Erythroblast (primary cell): ENCODE measurements around the gene HCRTR2.
"Not testable (repeated sequence)": the region's sequence is repeated elsewhere in the genome, so short reads cannot be mapped to it uniquely, and the experiment has no call there.

Experiments
- DNase-seq, 2 experiments: peaks; one replicate each; lab custom pipeline; 2025; lab: John Stamatoyannopoulos, UW
- GATA1 ChIP-seq: IDR thresholded peaks from 2 replicates; pipeline ENCODE4 v1.6.1; 2011; ENCODE audit warnings: low read depth, mild to moderate bottlenecking, control low read depth, low read length, moderate library complexity
- POLR2A ChIP-seq: IDR thresholded peaks from 2 replicates; pipeline ENCODE4 v1.6.1; 2011; ENCODE audit warnings: mild to moderate bottlenecking, low read length

The HCRTR2 gene

DNA sequence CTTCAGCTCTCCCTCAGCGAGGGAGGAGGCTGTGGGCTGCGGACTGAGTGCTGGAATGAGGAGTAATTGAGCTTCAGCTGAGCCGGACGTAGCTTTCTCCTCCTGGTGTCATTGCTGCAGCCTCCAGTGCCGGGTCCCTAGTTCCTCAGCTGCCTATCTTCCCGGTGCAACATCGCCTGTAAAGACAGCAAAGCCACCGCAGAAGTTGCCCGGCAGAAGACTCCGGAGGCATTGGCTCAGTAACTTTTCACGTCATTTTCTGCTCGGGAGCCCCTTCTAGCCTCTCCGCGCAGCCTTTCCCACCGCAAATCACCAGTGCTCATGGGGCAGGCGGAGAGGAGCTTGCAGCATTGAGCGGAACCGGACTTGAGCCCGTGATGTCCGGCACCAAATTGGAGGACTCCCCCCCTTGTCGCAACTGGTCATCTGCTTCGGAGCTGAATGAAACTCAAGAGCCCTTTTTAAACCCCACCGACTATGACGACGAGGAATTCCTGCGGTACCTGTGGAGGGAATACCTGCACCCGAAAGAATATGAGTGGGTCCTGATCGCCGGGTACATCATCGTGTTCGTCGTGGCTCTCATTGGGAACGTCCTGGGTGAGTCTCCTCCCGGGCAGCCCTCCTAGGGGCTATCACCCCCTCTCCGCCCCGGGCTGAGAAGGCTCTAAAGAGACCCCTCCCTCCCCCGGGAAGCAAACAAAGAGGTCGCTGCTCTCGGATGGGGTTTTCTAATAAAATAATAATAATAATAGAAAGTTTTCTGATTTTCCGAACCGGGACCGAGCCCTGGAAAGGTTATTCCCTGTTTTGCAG is at the start of gene HCRTR2:
TSS of gene HCRTR2 (plus strand) at position 305 of the 816 bp plus-strand sequence. CDS start at position 378, 73 bp downstream.
- DNase-seq = no peak

GRCh38 chr6:55130806-55131324 is 43.5 kb upstream of the HCRTR2 start:
- TF ChIP-seq POLR2A = no peak
- no peak for TF ChIP-seq GATA1
- DNase-seq = no peak

More for the DNA sequence above, at the start of gene HCRTR2:
- TF ChIP-seq POLR2A = no peak
- no peak for TF ChIP-seq GATA1

GRCh38 chr6:55131616-55132015 is 42.7 kb upstream of the HCRTR2 start:
- no peak for DNase-seq
- TF ChIP-seq POLR2A (no peak), GATA1 (no peak)

- no peak for DNase-seq
- no peak for TF ChIP-seq GATA1
- no peak for TF ChIP-seq POLR2A
These were observed 37.4 kb upstream of the HCRTR2 start for GRCh38 chr6:55136916-55137315.

- TF ChIP-seq POLR2A (no peak), GATA1 (no peak)
- no peak for DNase-seq
These were observed 36.2 kb upstream of the HCRTR2 start for GRCh38 chr6:55137929-55138693.

- TF ChIP-seq GATA1 = no peak
- no peak for TF ChIP-seq POLR2A
- DNase-seq = no peak
These were observed 32.7 kb upstream of the HCRTR2 start for GRCh38 chr6:55141611-55142010.

GRCh38 chr6:55142610-55143009 is 31.7 kb upstream of the HCRTR2 start:
- TF ChIP-seq GATA1 = no peak
- no peak for TF ChIP-seq POLR2A
- DNase-seq = no peak

DNA sequence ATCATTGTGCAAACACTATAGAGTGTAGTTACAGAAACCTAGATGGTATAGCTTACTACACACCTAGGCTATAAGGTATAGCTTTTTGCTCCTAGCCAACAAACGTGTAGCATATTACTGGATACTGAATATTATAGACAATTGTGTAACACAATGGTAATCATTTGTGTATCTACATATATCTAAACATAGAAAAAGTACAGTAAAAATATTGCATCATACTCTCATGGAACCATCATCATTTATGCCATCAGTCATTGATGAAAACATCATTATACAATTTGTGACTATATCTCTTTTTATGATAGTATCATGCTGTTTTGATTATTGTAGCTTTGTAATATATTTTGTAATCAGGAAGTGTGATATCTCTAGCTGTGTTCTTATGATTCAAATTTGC is 21.0 kb upstream of the HCRTR2 start:
- no peak for DNase-seq

GRCh38 chr6:55158784-55159183 is 15.5 kb upstream of the HCRTR2 start:
- not testable (repeated sequence) for DNase-seq

More for the DNA sequence above, 21.0 kb upstream of the HCRTR2 start:
- no peak for TF ChIP-seq POLR2A
- TF ChIP-seq GATA1 = no peak

- DNase-seq = no peak
- TF ChIP-seq POLR2A = no peak
- no peak for TF ChIP-seq GATA1
These were observed 6.5 kb upstream of the HCRTR2 start for GRCh38 chr6:55167860-55168259.

GRCh38 chr6:55175078-55176049 is 1.0 kb downstream of the HCRTR2 start:
- no peak for TF ChIP-seq GATA1
- no peak for TF ChIP-seq POLR2A
- no peak for DNase-seq

DNA sequence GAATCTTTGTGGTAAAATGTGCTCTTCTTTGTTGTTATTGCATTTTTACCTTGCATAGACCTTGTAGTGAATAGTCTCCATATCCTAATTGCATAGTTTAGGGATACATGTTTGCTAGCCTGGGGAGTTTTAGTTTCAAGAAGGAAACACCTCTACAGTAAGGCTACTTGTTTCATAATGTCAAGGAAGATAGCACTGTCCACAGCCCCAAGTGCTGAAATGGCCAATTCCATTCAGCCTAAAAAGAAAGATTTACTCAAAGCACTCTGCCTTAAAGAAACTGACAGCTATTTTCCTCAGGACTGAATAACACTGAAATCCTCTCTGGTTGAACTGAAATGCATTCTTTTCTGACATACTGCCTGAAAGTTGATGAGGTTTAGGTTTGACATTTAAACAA is 2.6 kb downstream of the HCRTR2 start:
- no peak for TF ChIP-seq GATA1
- no peak for TF ChIP-seq POLR2A
- no peak for DNase-seq

- DNase-seq = no peak
- TF ChIP-seq GATA1 (no peak), POLR2A (no peak)
These were observed 5.9 kb downstream of the HCRTR2 start for GRCh38 chr6:55180258-55180657.
